HG03457 (cell line): Measurements from ENCODE around the gene BLTP1.

Experiments
- ATAC-seq: cut with Tn5 transposase; IDR thresholded peaks from one replicate; pipeline ENCODE4 v1.9.1; 2021; ENCODE audit warnings: moderate number of reproducible peaks; ENCODE audit not compliant: unreplicated experiment

Gene BLTP1

DNA sequence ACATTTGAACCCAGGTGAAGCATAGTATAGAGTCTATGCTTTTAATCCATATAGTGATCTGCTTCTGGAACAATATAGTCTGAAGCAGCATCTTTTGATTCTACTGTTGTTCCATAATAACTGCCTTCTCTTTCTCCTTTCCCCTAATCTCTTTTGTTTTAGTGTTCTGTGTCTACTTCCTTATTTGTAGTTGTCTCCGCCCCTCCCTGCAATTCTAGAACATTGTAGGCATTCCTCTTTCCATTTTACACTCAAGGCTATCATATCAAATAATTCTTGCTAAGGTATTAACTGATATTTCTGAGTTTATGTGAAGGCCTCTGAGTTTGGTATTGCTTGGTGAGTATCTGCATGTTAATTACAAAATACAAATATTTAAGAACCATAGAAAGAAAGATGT, 11.6 kb downstream of the BLTP1 start:
- ATAC-seq, result no peak

GRCh38 chr4:122167369-122167768, 15.2 kb downstream of the BLTP1 start:
- ATAC-seq, result no peak

- no peak for ATAC-seq
Observed at GRCh38 chr4:122170775-122171174, 18.6 kb downstream of the BLTP1 start.

DNA sequence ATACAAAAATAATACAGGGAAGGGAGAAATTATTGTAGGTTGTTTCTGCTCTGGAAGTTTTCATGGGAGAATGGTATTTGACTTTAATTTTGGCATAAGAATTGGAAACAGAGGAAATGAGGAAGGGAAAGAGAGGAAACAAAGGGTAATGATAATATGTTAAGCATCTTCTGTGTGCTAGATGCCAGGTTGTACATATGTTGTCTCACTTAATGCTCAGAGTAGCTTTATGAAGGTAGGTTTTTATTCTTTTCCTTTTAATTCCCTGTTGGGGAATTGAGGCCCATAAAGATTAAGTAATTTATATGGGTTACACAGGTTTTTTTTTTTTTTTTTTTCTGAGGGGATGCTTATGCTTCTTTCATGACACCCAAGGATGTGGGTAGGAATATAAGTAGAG, 19.2 kb downstream of the BLTP1 start:
- no peak for ATAC-seq

- no peak for ATAC-seq
Observed at GRCh38 chr4:122172266-122172665, 20.1 kb downstream of the BLTP1 start.

DNA sequence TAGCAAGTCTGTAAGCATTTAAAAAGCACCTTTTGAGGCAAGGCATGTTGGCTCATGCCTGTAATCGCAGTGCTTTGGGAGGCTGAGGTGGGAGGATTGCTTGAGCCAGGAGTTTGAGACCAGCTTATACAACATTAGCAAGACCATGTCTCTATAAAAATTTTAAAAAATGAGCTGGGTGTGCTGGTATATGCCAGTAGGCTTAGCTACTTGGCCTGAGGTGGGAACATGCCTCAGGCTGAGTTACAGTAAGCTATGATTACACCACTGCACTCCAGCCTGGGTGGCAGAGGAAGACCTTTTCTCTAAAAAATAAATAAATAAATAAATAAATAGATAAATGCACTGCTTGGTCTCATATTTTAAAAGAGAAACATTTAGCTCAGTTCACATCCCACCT, 26.8 kb downstream of the BLTP1 start:
- no peak for ATAC-seq

GRCh38 chr4:122195718-122196117, 43.6 kb downstream of the BLTP1 start:
- no peak for ATAC-seq
